NCI-H2196 (cell line): ENCODE data around the gene NOX5.

Experiments
- DNase-seq: peaks from one replicate; lab custom pipeline; 2025; ENCODE audit not compliant: unreplicated experiment; lab: John Stamatoyannopoulos, UW

The NOX5 gene

GRCh38 chr15:68990231-68990991 is 24.1 kb upstream of the NOX5 start:
- no peak for DNase-seq

- no peak for DNase-seq
Measured at GRCh38 chr15:68990992-68991500, 23.4 kb upstream of the NOX5 start.

- DNase-seq, result no peak
Measured at GRCh38 chr15:68991723-68992122, 22.8 kb upstream of the NOX5 start.

- DNase-seq, result no peak
Measured at GRCh38 chr15:68992696-68993095, 21.8 kb upstream of the NOX5 start.

GRCh38 chr15:68993276-68993675 is 21.2 kb upstream of the NOX5 start:
- no peak for DNase-seq

- no peak for DNase-seq
Measured at GRCh38 chr15:68994149-68994548, 20.3 kb upstream of the NOX5 start.

GRCh38 chr15:68994981-68995761 is 19.3 kb upstream of the NOX5 start:
- DNase-seq, result no peak

- DNase-seq, result no peak
Measured at GRCh38 chr15:68997050-68997449, 17.4 kb upstream of the NOX5 start.

GRCh38 chr15:68997930-68998777 is 16.3 kb upstream of the NOX5 start:
- no peak for DNase-seq

- no peak for DNase-seq
Measured at GRCh38 chr15:68999091-68999490, 15.4 kb upstream of the NOX5 start.

GRCh38 chr15:69000091-69000490 is 14.4 kb upstream of the NOX5 start:
- DNase-seq, result no peak

GRCh38 chr15:69000725-69001503 is 13.6 kb upstream of the NOX5 start:
- no peak for DNase-seq

GRCh38 chr15:69002783-69003182 is 11.7 kb upstream of the NOX5 start:
- DNase-seq, result no peak

GRCh38 chr15:69004011-69004410 is 10.5 kb upstream of the NOX5 start:
- no peak for DNase-seq

- DNase-seq, result no peak
Measured at GRCh38 chr15:69008056-69008455, 6.4 kb upstream of the NOX5 start.

- DNase-seq, result no peak
Measured at GRCh38 chr15:69009341-69009740, 5.2 kb upstream of the NOX5 start.

- no peak for DNase-seq
Measured at GRCh38 chr15:69011641-69012040, 2.9 kb upstream of the NOX5 start.

- no peak for DNase-seq
Measured at GRCh38 chr15:69012761-69013364, 1.6 kb upstream of the NOX5 start.

GRCh38 chr15:69013726-69014406 is 629 bp upstream of the NOX5 start:
- DNase-seq, result no peak

- DNase-seq, result no peak
Measured at GRCh38 chr15:69015591-69015990, 1.1 kb downstream of the NOX5 start.
